ENCODE data around the gene PTPRJ. TPM values are rescaled to one million over a fixed set of nuclear protein-coding genes. Genes with fewer than 3 reads are reported as not detected.
"Not testable (repeated sequence)": the region's sequence is repeated elsewhere in the genome, so short reads cannot be mapped to it uniquely, and the experiment has no call there.

The PTPRJ gene
- polyA plus RNA-seq, 3 donors from 2014 or later: 10.0 to 19.0 (median 18.0) TPM

GRCh38 chr11:48129697-48130395 is 149.5 kb downstream of the PTPRJ start:
- peak overlapping the region; percentile 29 to 84 (median 64) for H3K27ac Mint-ChIP-seq
- peaks cover 21 to 51% of the 10 kb centered on the region in 2 donors for H3K4me1 Mint-ChIP-seq
- peak overlapping the region in 3 of 5 donors; percentile 12 to 13 (median 12) for H3K4me3 Mint-ChIP-seq
- peaks cover 23 to 52% (median 38%) of the 10 kb centered on the region in 3 donors for H3K36me3 Mint-ChIP-seq
- no peaks in the 10 kb centered on the region for H3K9me3 Mint-ChIP-seq
- no peak for DNase-seq
- H3K27me3 Mint-ChIP-seq (ENCODE audit: low read depth in 3 of 3): peaks cover 0 to 2% (median 2%) of the 10 kb centered on the region in 3 donors

- Mint-ChIP-seq H3K4me1 (peaks cover 11 to 20% of the 10 kb centered on the region in 2 donors), H3K4me3 (no peak overlapping the region), H3K27ac (peak overlapping the region in 1 of 6 donors; percentile 26), H3K36me3 (peaks cover 22 to 45% (median 24%) of the 10 kb centered on the region in 3 donors), H3K27me3 (ENCODE audit: low read depth in 3 of 3) (no peaks in the 10 kb centered on the region), H3K9me3 (no peaks in the 10 kb centered on the region)
- no peak for DNase-seq
Observed at GRCh38 chr11:48134221-48134922, 154.0 kb downstream of the PTPRJ start.

- peaks cover 9 to 22% of the 10 kb centered on the region in 2 donors for H3K4me1 Mint-ChIP-seq
- H3K4me3 Mint-ChIP-seq: no peak overlapping the region
- no peaks in the 10 kb centered on the region for H3K27me3 Mint-ChIP-seq (ENCODE audit: low read depth in 3 of 3)
- peaks cover 17 to 44% (median 26%) of the 10 kb centered on the region in 3 donors for H3K36me3 Mint-ChIP-seq
- peak overlapping the region in 1 of 6 donors; percentile 13 for H3K27ac Mint-ChIP-seq
- no peak for DNase-seq
- no peaks in the 10 kb centered on the region for H3K9me3 Mint-ChIP-seq
Observed at GRCh38 chr11:48138222-48138621, 157.9 kb downstream of the PTPRJ start.

GRCh38 chr11:48139896-48140295 is 159.5 kb downstream of the PTPRJ start:
- H3K9me3 Mint-ChIP-seq; H3K4me3 Mint-ChIP-seq; DNase-seq; H3K27me3 Mint-ChIP-seq (ENCODE audit: low read depth in 3 of 3): not testable (repeated sequence)
- H3K27ac Mint-ChIP-seq: peak overlapping the region in 2 of 6 donors; percentile 62 to 69
- peaks cover 9 to 22% of the 10 kb centered on the region in 2 donors for H3K4me1 Mint-ChIP-seq
- peaks cover 21 to 57% (median 34%) of the 10 kb centered on the region in 3 donors for H3K36me3 Mint-ChIP-seq

- H3K9me3 Mint-ChIP-seq: no peaks in the 10 kb centered on the region
- no peaks in the 10 kb centered on the region for H3K27me3 Mint-ChIP-seq (ENCODE audit: low read depth in 3 of 3)
- H3K4me1 Mint-ChIP-seq: peaks cover 9 to 22% of the 10 kb centered on the region in 2 donors
- peaks cover 17 to 64% (median 38%) of the 10 kb centered on the region in 3 donors for H3K36me3 Mint-ChIP-seq
- no peak for DNase-seq
- H3K4me3 Mint-ChIP-seq: no peak overlapping the region
- peak overlapping the region; percentile 11 to 74 (median 56) for H3K27ac Mint-ChIP-seq
Observed at GRCh38 chr11:48141475-48142122, 161.2 kb downstream of the PTPRJ start.

- Mint-ChIP-seq H3K36me3 (peaks cover 15 to 66% (median 30%) of the 10 kb centered on the region in 3 donors), H3K9me3 (no peaks in the 10 kb centered on the region), H3K27me3 (ENCODE audit: low read depth in 3 of 3) (no peaks in the 10 kb centered on the region), H3K27ac (peak overlapping the region in 1 of 6 donors; percentile 37), H3K4me1 (peaks cover 9 to 14% of the 10 kb centered on the region in 2 donors), H3K4me3 (no peak overlapping the region)
- no peak for DNase-seq
Observed at GRCh38 chr11:48142889-48143288, 162.5 kb downstream of the PTPRJ start.

- Mint-ChIP-seq H3K27ac (peak overlapping the region in 1 of 6 donors; percentile 14), H3K36me3 (peaks cover 37 to 80% (median 45%) of the 10 kb centered on the region in 3 donors), H3K4me3 (no peak overlapping the region), H3K9me3 (peaks cover under 1 to 12% (median 9%) of the 10 kb centered on the region in 6 donors), H3K4me1 (peaks cover 0 to 17% of the 10 kb centered on the region in 2 donors), H3K27me3 (ENCODE audit: low read depth in 3 of 3) (peaks cover 0 to 2% (median 0%) of the 10 kb centered on the region in 3 donors)
- DNase-seq: no peak
Observed at GRCh38 chr11:48148749-48149148, 168.4 kb downstream of the PTPRJ start.

GRCh38 chr11:48150213-48150612 is 169.9 kb downstream of the PTPRJ start:
- Mint-ChIP-seq H3K4me3 (no peak overlapping the region), H3K36me3 (peaks cover 50 to 78% (median 50%) of the 10 kb centered on the region in 3 donors), H3K9me3 (peaks cover 5 to 15% (median 13%) of the 10 kb centered on the region in 6 donors), H3K27me3 (ENCODE audit: low read depth in 3 of 3) (peaks cover 0 to 4% (median 2%) of the 10 kb centered on the region in 3 donors), H3K27ac (peak overlapping the region in 1 of 6 donors; percentile 51), H3K4me1 (peaks cover 0 to 17% of the 10 kb centered on the region in 2 donors)
- DNase-seq: no peak

- no peak overlapping the region for H3K27ac Mint-ChIP-seq
- peaks cover 56 to 77% (median 62%) of the 10 kb centered on the region in 3 donors for H3K36me3 Mint-ChIP-seq
- no peak overlapping the region for H3K4me3 Mint-ChIP-seq
- no peak for DNase-seq
- H3K9me3 Mint-ChIP-seq: peaks cover 5 to 15% (median 13%) of the 10 kb centered on the region in 6 donors
- peaks cover 0 to 4% (median 2%) of the 10 kb centered on the region in 3 donors for H3K27me3 Mint-ChIP-seq (ENCODE audit: low read depth in 3 of 3)
- peaks cover 0 to 17% of the 10 kb centered on the region in 2 donors for H3K4me1 Mint-ChIP-seq
Observed at GRCh38 chr11:48154151-48154550, 173.8 kb downstream of the PTPRJ start.

GRCh38 chr11:48161951-48162884 is 181.9 kb downstream of the PTPRJ start:
- DNase-seq: no peak
- H3K9me3 Mint-ChIP-seq: no peaks in the 10 kb centered on the region
- H3K36me3 Mint-ChIP-seq: peaks cover 27 to 65% (median 57%) of the 10 kb centered on the region in 3 donors
- H3K4me3 Mint-ChIP-seq: no peak overlapping the region
- peaks cover 0 to 2% (median 0%) of the 10 kb centered on the region in 3 donors for H3K27me3 Mint-ChIP-seq (ENCODE audit: low read depth in 3 of 3)
- peak overlapping the region in 4 of 6 donors; percentile 15 to 51 (median 28) for H3K27ac Mint-ChIP-seq
- peaks cover 0 to 1% of the 10 kb centered on the region in 2 donors for H3K4me1 Mint-ChIP-seq

GRCh38 chr11:48162885-48163268 is 182.5 kb downstream of the PTPRJ start:
- H3K36me3 Mint-ChIP-seq: peaks cover 30 to 67% (median 60%) of the 10 kb centered on the region in 3 donors
- H3K4me3 Mint-ChIP-seq: no peak overlapping the region
- no peak for DNase-seq
- H3K27me3 Mint-ChIP-seq (ENCODE audit: low read depth in 3 of 3): peaks cover 0 to 2% (median 0%) of the 10 kb centered on the region in 3 donors
- H3K27ac Mint-ChIP-seq: peak overlapping the region in 4 of 6 donors; percentile 15 to 51 (median 28)
- no peaks in the 10 kb centered on the region for H3K9me3 Mint-ChIP-seq
- H3K4me1 Mint-ChIP-seq: peaks cover 0 to 1% of the 10 kb centered on the region in 2 donors

GRCh38 chr11:48163360-48164100 is 183.2 kb downstream of the PTPRJ start:
- no peaks in the 10 kb centered on the region for H3K9me3 Mint-ChIP-seq
- no peak overlapping the region for H3K4me3 Mint-ChIP-seq
- H3K4me1 Mint-ChIP-seq: peaks cover 0 to 1% of the 10 kb centered on the region in 2 donors
- H3K27ac Mint-ChIP-seq: peak overlapping the region in 3 of 6 donors; percentile 17 to 38 (median 20)
- H3K27me3 Mint-ChIP-seq (ENCODE audit: low read depth in 3 of 3): peaks cover 0 to 2% (median 0%) of the 10 kb centered on the region in 3 donors
- peaks cover 32 to 73% (median 65%) of the 10 kb centered on the region in 3 donors for H3K36me3 Mint-ChIP-seq
- DNase-seq: no peak

Data from immature natural killer cell (primary cell).